Right lobe of liver (tissue), 6 donors: ENCODE data around the gene PTPRD. TPM values are rescaled to one million over a fixed set of nuclear protein-coding genes. Genes with fewer than 3 reads are reported as not detected.

Experiments used
- ATAC-seq, 4 donors: fragments of 200-7000 bp; cut with Tn5 transposase; one replicate each; pipeline ENCODE4 v1.9.1; 2020; ENCODE audit warnings: mild to moderate bottlenecking in 4 of 4, moderate library complexity in 4 of 4
- DNase-seq, 3 donors: peaks; one replicate each; pipeline ENCODE4 v3.0.0-alpha.2; 2020
- H3K27ac ChIP-seq, 3 donors: fragments of 200-600 bp; one replicate each; pipeline ENCODE4 v1.8.0; 2022
- H3K27me3 ChIP-seq, 2 donors: fragments of 200-600 bp; one replicate each; pipeline ENCODE4 v1.8.0; 2022
- H3K36me3 ChIP-seq, 4 donors: fragments of 200-600 bp; sonication (generic) in 1 of 4; one replicate each; pipeline versions ENCODE4 v1.5.1 to v1.8.0; 2017 to 2022; ENCODE audit warnings: control low read depth in 1 of 4
- H3K4me1 ChIP-seq, 4 donors: fragments of 200-600 bp; sonication (generic) in 1 of 4; one replicate each; pipeline versions ENCODE4 v1.5.1 to v1.8.0; 2017 to 2022; ENCODE audit warnings: control low read depth in 1 of 4
- H3K4me3 ChIP-seq, 3 donors: fragments of 200-600 bp; one replicate each; pipeline ENCODE4 v1.8.0; 2022
- H3K9me3 ChIP-seq, 4 donors: fragments of 200-600 bp; sonication (generic) in 1 of 4; one replicate each; pipeline versions ENCODE4 v1.5.1 to v1.8.0; 2017 to 2022; ENCODE audit warnings: control low read depth in 1 of 4
- CTCF ChIP-seq, 4 donors: fragments of 200-600 bp in 3 of 4; fragments of 450-650 bp in 1 of 4; IDR thresholded peaks; one replicate each; pipeline versions ENCODE4 v1.5.1 to v1.8.0; 2016 to 2022; ENCODE audit warnings: antibody characterized with exemption in 4 of 4, mild to moderate bottlenecking in 2 of 4
- POLR2A ChIP-seq: fragments of 450-650 bp; IDR thresholded peaks from one replicate; pipeline ENCODE4 v1.6.1; 2017; ENCODE audit warnings: antibody characterized with exemption, mild to moderate bottlenecking
- WGBS: methylation state at CpG from one replicate; pipeline ENCODE4 v1.1.6; 2018; ENCODE audit warnings: low coverage, low lambda C conversion rate; ENCODE audit not compliant: insufficient coverage; ENCODE audit errors: missing lambda C conversion rate; 5-methylcytosine and 5-hydroxymethylcytosine counted together
- intact Hi-C, 2 donors: fragments of 100-400 bp; cut with DNase I; formaldehyde crosslinking; loops; one replicate each; pipeline versions ENCODE4 v1.11.2 to v1.14.1; 2022
- total RNA-seq, 6 experiments: library from RNA; depleted of rRNA in 2 of 6; stranded (reverse); fragments of >200 nt in 2 of 6; fragmentation: NEBNext Ultra II Directional in 3 of 6; extraction: Animal tissue kit (Norgen Biotek cat#: 25700) in 3 of 6; gene quantifications; one replicate each; pipeline versions ENCODE4 v1.1.0 to v1.2.4, GENCODE V29; 2016 to 2023
- donor health status: DM: no; HTN: yes; CAD: no.
- donor health status: DM: no; HTN: no; CAD: no.
- donor health status: DM: no; HTN: no; CAD: no.
- donor health status: DM: no; HTN: yes; CAD: no.
- donor health status: DM: no; HTN: yes; CAD: no.

The PTPRD gene
- total RNA-seq, 6 experiments from 2014 or later, result 5.4 to 29.8 (median 13.9) TPM

DNA sequence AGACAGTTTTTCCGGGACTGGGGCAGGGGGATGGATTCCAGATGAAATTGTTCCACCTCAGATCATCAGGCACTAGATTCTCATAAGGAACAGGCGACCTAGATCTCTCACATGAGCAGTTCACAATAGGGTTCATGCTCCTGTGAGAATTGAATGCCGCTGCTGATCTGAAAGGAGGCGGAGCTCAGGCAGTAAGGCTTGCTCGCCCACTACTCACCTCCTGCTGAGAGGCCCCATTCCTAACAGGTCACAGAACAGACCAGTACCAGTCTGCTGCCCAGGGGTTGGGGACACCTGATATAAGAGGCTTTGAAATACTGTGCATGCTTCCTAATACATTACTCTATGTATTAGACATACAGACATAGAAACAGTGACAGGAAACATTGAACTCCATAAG, 41.1 kb downstream of the PTPRD start:
- Histone ChIP-seq H3K4me1 (no peaks in the 10 kb centered on the region), H3K36me3 (no peaks in the 10 kb centered on the region), H3K4me3 (no peak overlapping the region), H3K9me3 (no peaks in the 10 kb centered on the region), H3K27me3 (no peaks in the 10 kb centered on the region), H3K27ac (no peak overlapping the region)
- DNase-seq (no peak), ATAC-seq (no peak)
- no CpG with 5 or more reads among the region's 5 CpGs for WGBS
- intact Hi-C loops, result no loop called here
- TF ChIP-seq POLR2A (no peak), CTCF (IDR thresholded peaks at IDR 0.05) (no peak)

- Histone ChIP-seq H3K36me3 (no peaks in the 10 kb centered on the region), H3K4me1 (no peaks in the 10 kb centered on the region), H3K27me3 (no peaks in the 10 kb centered on the region), H3K9me3 (no peaks in the 10 kb centered on the region), H3K4me3 (no peak overlapping the region), H3K27ac (no peak overlapping the region)
- TF ChIP-seq CTCF (IDR thresholded peaks at IDR 0.05) (no peak), POLR2A (no peak)
- DNase-seq (no peak), ATAC-seq (no peak)
- WGBS, result 39% methylated on average over 1 of the region's 1 CpG
- intact Hi-C loops, result no loop called here
Observed at GRCh38 chr9:10566848-10567247, 46.0 kb downstream of the PTPRD start.

DNA sequence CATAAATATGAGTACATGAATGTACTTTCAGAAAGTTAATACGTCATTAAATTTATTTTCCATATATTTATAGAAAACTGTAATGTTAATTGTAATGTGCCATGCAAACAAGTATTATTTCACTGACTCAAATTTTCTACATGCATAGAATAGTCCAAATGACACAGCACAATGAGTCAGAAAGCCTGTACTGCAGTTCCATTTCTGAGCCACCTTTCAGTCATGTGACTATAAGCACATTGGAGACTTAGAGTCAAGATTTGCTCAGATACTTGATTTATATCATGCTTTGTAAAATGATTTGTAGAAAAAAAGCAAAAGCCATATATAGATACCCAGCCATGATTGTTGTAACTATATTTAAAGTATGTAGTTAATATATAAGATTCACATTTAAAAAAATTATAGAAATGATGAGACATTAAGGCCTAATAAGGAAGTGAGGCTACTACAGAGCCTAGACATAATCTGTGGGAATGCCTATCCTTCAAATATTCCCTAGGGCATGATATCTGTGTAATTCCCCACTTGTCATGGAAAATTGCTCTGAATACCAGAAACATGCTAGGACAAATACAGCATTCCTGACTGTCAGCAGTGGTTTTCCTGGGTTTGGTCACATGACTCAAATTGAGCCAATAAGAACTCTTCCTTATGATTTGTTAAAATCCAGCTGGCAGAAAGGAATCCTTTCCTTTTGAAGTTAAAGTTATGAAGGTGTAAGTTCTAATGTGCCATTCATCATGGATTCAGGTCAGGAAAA, 50.0 kb downstream of the PTPRD start:
- H3K27me3 ChIP-seq, result no peaks in the 10 kb centered on the region
- intact Hi-C loops, result no loop called here
- DNase-seq (no peak), ATAC-seq (no peak)
- H3K4me1 ChIP-seq, result no peaks in the 10 kb centered on the region
- H3K27ac ChIP-seq, result no peak overlapping the region
- no peak overlapping the region for H3K4me3 ChIP-seq
- no peaks in the 10 kb centered on the region for H3K36me3 ChIP-seq
- TF ChIP-seq POLR2A (no peak), CTCF (IDR thresholded peaks at IDR 0.05) (no peak)
- H3K9me3 ChIP-seq, result no peaks in the 10 kb centered on the region
- WGBS, result 27% methylated on average over 1 of the region's 1 CpG

DNA sequence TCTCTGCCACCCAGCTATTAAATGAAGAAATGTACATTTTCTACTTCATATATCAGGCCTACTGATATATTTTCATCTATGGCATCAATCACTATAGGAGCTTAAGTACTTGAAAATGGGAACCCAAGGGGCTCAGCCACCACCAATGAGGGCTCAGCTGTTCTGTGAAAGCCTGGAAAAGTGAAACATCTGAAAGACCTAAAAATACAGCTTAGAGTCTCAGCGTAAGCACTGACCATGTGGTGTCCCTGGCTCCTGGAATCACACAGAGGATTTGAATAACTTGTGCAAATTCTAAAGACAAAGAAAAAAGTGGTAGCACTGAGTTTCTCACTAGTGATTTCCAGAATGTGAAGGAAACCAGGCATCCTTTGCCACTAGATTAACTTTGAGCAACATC, 64.5 kb downstream of the PTPRD start:
- H3K9me3 ChIP-seq, result no peaks in the 10 kb centered on the region
- no peaks in the 10 kb centered on the region for H3K27me3 ChIP-seq
- ATAC-seq (no peak), DNase-seq (no peak)
- H3K27ac ChIP-seq, result no peak overlapping the region
- no peak for TF ChIP-seq POLR2A
- no peak for TF ChIP-seq CTCF (IDR thresholded peaks at IDR 0.05)
- WGBS, result 33% methylated on average over 1 of the region's 1 CpG
- H3K4me1 ChIP-seq, result no peaks in the 10 kb centered on the region
- intact Hi-C loops, result no loop called here
- no peak overlapping the region for H3K4me3 ChIP-seq
- no peaks in the 10 kb centered on the region for H3K36me3 ChIP-seq
